Lower lobe of right lung (tissue), 2 donors: ENCODE data around the gene TSSK6. TPM values are rescaled to one million over a fixed set of nuclear protein-coding genes. Genes with fewer than 3 reads are reported as not detected.

Experiments
- ATAC-seq, 2 donors: fragments of 200-7000 bp; cut with Tn5 transposase; one replicate each; pipeline ENCODE4 v1.9.1; 2020 to 2022; ENCODE audit warnings: mild to moderate bottlenecking in 2 of 2, moderate library complexity in 2 of 2
- DNase-seq: peaks from one replicate; pipeline ENCODE4 v3.0.0-alpha.2; 2020
- H3K27ac ChIP-seq: fragments of 200-600 bp; one replicate; pipeline ENCODE4 v1.8.0; 2022
- H3K27me3 ChIP-seq: fragments of 200-600 bp; one replicate; pipeline ENCODE4 v1.8.0; 2022; ENCODE audit warnings: low read depth
- H3K36me3 ChIP-seq: fragments of 200-600 bp; one replicate; pipeline ENCODE4 v1.8.0; 2022; ENCODE audit warnings: mild to moderate bottlenecking
- H3K4me1 ChIP-seq: fragments of 200-600 bp; one replicate; pipeline ENCODE4 v1.8.0; 2022
- H3K4me3 ChIP-seq: fragments of 200-600 bp; one replicate; pipeline ENCODE4 v1.8.0; 2022; ENCODE audit warnings: mild to moderate bottlenecking
- H3K9me3 ChIP-seq: fragments of 200-600 bp; one replicate; pipeline ENCODE4 v1.8.0; 2022
- CTCF ChIP-seq: fragments of 200-600 bp; IDR thresholded peaks from one replicate; pipeline ENCODE4 v1.8.0; 2022; ENCODE audit warnings: antibody characterized with exemption, mild to moderate bottlenecking
- intact Hi-C: fragments of 100-400 bp; cut with DNase I; formaldehyde crosslinking; loops from one replicate; pipeline ENCODE4 v1.11.0; 2022
- total RNA-seq: library from RNA; stranded (reverse); fragmentation: NEBNext Ultra II Directional; extraction: Animal tissue kit (Norgen Biotek cat#: 25700); gene quantifications from one replicate; pipeline ENCODE4 v1.2.1, GENCODE V29; 2021
- donor health status: DM: no; HTN: yes; CAD: no; lungs with severe emphysema.

The TSSK6 gene
- total RNA-seq, 1 donor from 2014 or later, result 2.9 TPM

GRCh38 chr19:19464339-19465098, 50.8 kb downstream of the TSSK6 start:
- peak in 1 of 2 donors; percentile 22 for ATAC-seq
- Histone ChIP-seq H3K4me3 (no peak overlapping the region), H3K27ac (peak overlapping the region; percentile 85), H3K4me1 (peaks cover 59% of the 10 kb centered on the region), H3K9me3 (peaks cover 16% of the 10 kb centered on the region), H3K27me3 (no peaks in the 10 kb centered on the region), H3K36me3 (peaks cover 31% of the 10 kb centered on the region)
- DNase-seq, result peak; percentile 32
- intact Hi-C loops, result no loop called here
- no peak for TF ChIP-seq CTCF

Other genes starting within 250 kb of the TSSK6 start
- gene TM6SF2, start 242.2 kb downstream of the TSSK6 start, total RNA-seq, result 0.65 TPM
- 41.4 TPM for gene SUGP1, start 195.0 kb downstream of the TSSK6 start, total RNA-seq
- 69.7 TPM for gene MAU2, start 194.7 kb downstream of the TSSK6 start, total RNA-seq
- 84.0 TPM for gene GATAD2A, start 109.9 kb downstream of the TSSK6 start, total RNA-seq
- 218 TPM for gene NDUFA13, start 677 bp upstream of the TSSK6 start, total RNA-seq
- 6.6 TPM for gene YJEFN3, start 13.4 kb upstream of the TSSK6 start, total RNA-seq
- 0.12 TPM for gene CILP2, start 22.7 kb upstream of the TSSK6 start, total RNA-seq
- 3.7 TPM for gene PBX4, start 103.1 kb upstream of the TSSK6 start, total RNA-seq
- 40.3 TPM for gene LPAR2, start 112.7 kb upstream of the TSSK6 start, total RNA-seq
- 54.4 TPM for gene GMIP, start 128.1 kb upstream of the TSSK6 start, total RNA-seq
- 71.9 TPM for gene ATP13A1, start 148.1 kb upstream of the TSSK6 start, total RNA-seq
- gene ZNF101, start 153.3 kb upstream of the TSSK6 start, total RNA-seq, result 13.1 TPM
- gene ZNF14, start 217.6 kb upstream of the TSSK6 start, total RNA-seq, result 6.7 TPM